HepG2 (cell line): ENCODE results near the gene SAMD13.

ENCODE experiments used
- CTCF ChIP-seq: sonication (generic); formaldehyde crosslinking; IDR thresholded peaks from 2 replicates; pipeline ENCODE4 v1.5.0; 2020; ENCODE audit warnings: mild to moderate bottlenecking, missing genetic modification reagents, moderate library complexity
- HNRNPH1 ChIP-seq: fragments of 200-400 bp; formaldehyde crosslinking; optimal IDR thresholded peaks from 2 replicates; pipeline ENCODE3; 2017; ENCODE audit warnings: mild to moderate bottlenecking, low read depth, low read length
- HNRNPK ChIP-seq: fragments of 200-400 bp; formaldehyde crosslinking; IDR thresholded peaks from 2 replicates; pipeline ENCODE4 v1.6.1; 2018; ENCODE audit warnings: low read length, low read depth, moderate library complexity, mild to moderate bottlenecking; ENCODE audit not compliant: poor library complexity, severe bottlenecking
- JUN ChIP-seq: sonication (generic); formaldehyde crosslinking; IDR thresholded peaks from 2 replicates; pipeline ENCODE4 v1.4.0; 2020; ENCODE audit warnings: mild to moderate bottlenecking, missing genetic modification reagents
- KLF15 ChIP-seq: sonication (generic); formaldehyde crosslinking; IDR thresholded peaks from 2 replicates; pipeline ENCODE4 v1.8.1; 2023; ENCODE audit warnings: borderline replicate concordance, mild to moderate bottlenecking, inconsistent platforms, missing genetic modification reagents, mixed read lengths
- KLF16 ChIP-seq, 2 experiments: sonication (generic) in 1 of 2; formaldehyde crosslinking in 1 of 2; IDR thresholded peaks; 2 replicates each; pipeline versions ENCODE4 v1.6.1 to v1.8.0; 2016 to 2023; ENCODE audit warnings: missing genetic modification reagents in 2 of 2, missing compliant biosample characterization in 1 of 2
- RAD21 ChIP-seq: fragments of 450-650 bp; formaldehyde crosslinking; IDR thresholded peaks from 2 replicates; pipeline ENCODE4 v1.5.0; 2020; ENCODE audit warnings: mild to moderate bottlenecking
- REST ChIP-seq, 2 experiments: IDR thresholded peaks; 2 replicates each; pipeline ENCODE4 v1.6.1; 2011 to 2012; ENCODE audit warnings: low read length in 2 of 2, borderline replicate concordance in 1 of 2, low read depth in 1 of 2, mild to moderate bottlenecking in 1 of 2, moderate library complexity in 1 of 2
- TBP ChIP-seq: sonication (generic); formaldehyde crosslinking; IDR thresholded peaks from 2 replicates; pipeline ENCODE4 v1.5.0; 2020; ENCODE audit warnings: missing genetic modification reagents
- ZBTB44 ChIP-seq: sonication (generic); formaldehyde crosslinking; IDR thresholded peaks from 2 replicates; pipeline ENCODE4 v1.4.0; 2020; ENCODE audit warnings: missing genetic modification reagents

GRCh38 chr1:84377480-84378095, 76.1 kb downstream of the SAMD13 start:
- no peak for TF ChIP-seq RAD21
- no peak for TF ChIP-seq ZBTB44 (CRISPR knock-in tag)
- no peak for TF ChIP-seq CTCF (CRISPR knock-in tag)
- TF ChIP-seq HNRNPH1 = no peak
- TF ChIP-seq REST (IDR thresholded peaks at IDR 0.05; ENCODE audit: borderline replicate concordance in 1 of 2, low read depth in 1 of 2, low read length in 2 of 2) = no peak
- no peak for TF ChIP-seq JUN (CRISPR knock-in tag)
- TF ChIP-seq TBP (CRISPR knock-in tag) = no peak
- no peak for TF ChIP-seq KLF15 (CRISPR knock-in tag)
- TF ChIP-seq HNRNPK = no peak
- no peak for TF ChIP-seq KLF16 (CRISPR knock-in tag; IDR thresholded peaks at IDR 0.05)
